WTC11 (cell line): ENCODE data around the gene RHBDD2. TPM values are rescaled to one million over a fixed set of nuclear protein-coding genes. Genes with fewer than 3 reads are reported as not detected.

Source experiments
- AFF4 ChIP-seq: sonication (generic); formaldehyde crosslinking; IDR thresholded peaks from 2 replicates; pipeline ENCODE4 v1.8.1; 2023; ENCODE audit warnings: mild to moderate bottlenecking, missing genetic modification reagents, borderline replicate concordance
- ATF1 ChIP-seq: sonication (generic); formaldehyde crosslinking; IDR thresholded peaks from 2 replicates; pipeline ENCODE4 v1.8.1; 2023; ENCODE audit warnings: mild to moderate bottlenecking, moderate library complexity, missing genetic modification reagents
- FOXJ3 ChIP-seq: sonication (generic); formaldehyde crosslinking; IDR thresholded peaks from 2 replicates; pipeline ENCODE4 v1.9.0; 2021; ENCODE audit warnings: missing genetic modification reagents, mild to moderate bottlenecking, borderline replicate concordance
- FOXP1 ChIP-seq: sonication (generic); formaldehyde crosslinking; IDR thresholded peaks from 2 replicates; pipeline ENCODE4 v1.8.0; 2022; ENCODE audit warnings: missing genetic modification reagents, mild to moderate bottlenecking, moderate library complexity, borderline replicate concordance
- HMGA2 ChIP-seq: fragments of 250-450 bp; sonication (Bioruptor Pico); IDR thresholded peaks from 2 replicates; pipeline ENCODE4 v1.4.0; 2021; ENCODE audit warnings: mild to moderate bottlenecking, moderate library complexity
- IRF1 ChIP-seq: sonication (generic); formaldehyde crosslinking; IDR thresholded peaks from 2 replicates; pipeline ENCODE4 v1.8.0; 2023; ENCODE audit warnings: missing genetic modification reagents
- JUN ChIP-seq: sonication (generic); formaldehyde crosslinking; IDR thresholded peaks from 2 replicates; pipeline ENCODE4 v1.8.0; 2023; ENCODE audit warnings: mild to moderate bottlenecking, missing genetic modification reagents
- MXD4 ChIP-seq: fragments of 250-450 bp; sonication (Bioruptor Pico); IDR thresholded peaks from 2 replicates; pipeline ENCODE4 v1.8.0; 2021; ENCODE audit warnings: mild to moderate bottlenecking, moderate library complexity, borderline replicate concordance
- MYBL2 ChIP-seq: sonication (generic); formaldehyde crosslinking; IDR thresholded peaks from 2 replicates; pipeline ENCODE4 v1.8.1; 2023; ENCODE audit warnings: mild to moderate bottlenecking, moderate library complexity, missing genetic modification reagents
- NR3C1 ChIP-seq: sonication (generic); formaldehyde crosslinking; conservative IDR thresholded peaks from 2 replicates; pipeline ENCODE4 v1.8.1; 2023; ENCODE audit warnings: low read depth, mild to moderate bottlenecking, missing genetic modification reagents
- SMAD3 ChIP-seq: sonication (generic); formaldehyde crosslinking; IDR thresholded peaks from 2 replicates; pipeline ENCODE4 v1.8.0; 2022; ENCODE audit warnings: missing genetic modification reagents, mild to moderate bottlenecking, borderline replicate concordance
- SMAD4 ChIP-seq: sonication (generic); formaldehyde crosslinking; IDR thresholded peaks from 2 replicates; pipeline ENCODE4 v1.8.0; 2022; ENCODE audit warnings: mild to moderate bottlenecking, missing genetic modification reagents
- SP1 ChIP-seq: sonication (generic); formaldehyde crosslinking; conservative IDR thresholded peaks from 2 replicates; pipeline ENCODE4 v1.8.1; 2022; ENCODE audit warnings: missing genetic modification reagents
- TEAD1 ChIP-seq: sonication (generic); formaldehyde crosslinking; IDR thresholded peaks from 2 replicates; pipeline ENCODE4 v1.8.0; 2022; ENCODE audit warnings: mild to moderate bottlenecking, missing genetic modification reagents
- ZNF138 ChIP-seq: sonication (generic); formaldehyde crosslinking; conservative IDR thresholded peaks from 2 replicates; pipeline ENCODE4 v1.8.1; 2022; ENCODE audit warnings: mild to moderate bottlenecking, moderate library complexity, missing genetic modification reagents
- ZNF219 ChIP-seq: sonication (generic); formaldehyde crosslinking; IDR thresholded peaks from 2 replicates; pipeline ENCODE4 v1.8.0; 2023; ENCODE audit warnings: missing genetic modification reagents, mild to moderate bottlenecking, borderline replicate concordance
- ZNF232 ChIP-seq: sonication (generic); formaldehyde crosslinking; IDR thresholded peaks from 2 replicates; pipeline ENCODE4 v1.8.0; 2022; ENCODE audit warnings: mild to moderate bottlenecking, missing genetic modification reagents
- ZNF425 ChIP-seq: fragments of 250-450 bp; sonication (Bioruptor Pico); conservative IDR thresholded peaks from 2 replicates; pipeline ENCODE4 v1.9.0; 2021; ENCODE audit warnings: mild to moderate bottlenecking
- ZNF532 ChIP-seq: fragments of 250-450 bp; sonication (Bioruptor Pico); IDR thresholded peaks from 2 replicates; pipeline ENCODE4 v1.9.0; 2021; ENCODE audit warnings: mild to moderate bottlenecking, borderline replicate concordance
- total RNA-seq: library from RNA; stranded (reverse); gene quantifications from 3 replicates; pipeline ENCODE4 v1.2.3, GENCODE V29; 2021
- TF ChIP-seq, protein P1 (sequence below): fragments of 250-450 bp; sonication (Bioruptor Pico); IDR thresholded peaks from 2 replicates; pipeline ENCODE4 v2.1.2; 2022; ENCODE audit warnings: mild to moderate bottlenecking, moderate library complexity
- TF ChIP-seq, protein P2 (sequence below): sonication (generic); formaldehyde crosslinking; conservative IDR thresholded peaks from 2 replicates; pipeline ENCODE4 v1.8.1; 2022; ENCODE audit warnings: mild to moderate bottlenecking, missing genetic modification reagents
- TF ChIP-seq, protein P3 (sequence below): sonication (generic); formaldehyde crosslinking; conservative IDR thresholded peaks from 2 replicates; pipeline ENCODE4 v1.8.1; 2023; ENCODE audit warnings: mild to moderate bottlenecking, low read depth, missing genetic modification reagents, moderate library complexity

Gene RHBDD2
- total RNA-seq, 1 experiment from 2014 or later: 34.3 TPM

DNA sequence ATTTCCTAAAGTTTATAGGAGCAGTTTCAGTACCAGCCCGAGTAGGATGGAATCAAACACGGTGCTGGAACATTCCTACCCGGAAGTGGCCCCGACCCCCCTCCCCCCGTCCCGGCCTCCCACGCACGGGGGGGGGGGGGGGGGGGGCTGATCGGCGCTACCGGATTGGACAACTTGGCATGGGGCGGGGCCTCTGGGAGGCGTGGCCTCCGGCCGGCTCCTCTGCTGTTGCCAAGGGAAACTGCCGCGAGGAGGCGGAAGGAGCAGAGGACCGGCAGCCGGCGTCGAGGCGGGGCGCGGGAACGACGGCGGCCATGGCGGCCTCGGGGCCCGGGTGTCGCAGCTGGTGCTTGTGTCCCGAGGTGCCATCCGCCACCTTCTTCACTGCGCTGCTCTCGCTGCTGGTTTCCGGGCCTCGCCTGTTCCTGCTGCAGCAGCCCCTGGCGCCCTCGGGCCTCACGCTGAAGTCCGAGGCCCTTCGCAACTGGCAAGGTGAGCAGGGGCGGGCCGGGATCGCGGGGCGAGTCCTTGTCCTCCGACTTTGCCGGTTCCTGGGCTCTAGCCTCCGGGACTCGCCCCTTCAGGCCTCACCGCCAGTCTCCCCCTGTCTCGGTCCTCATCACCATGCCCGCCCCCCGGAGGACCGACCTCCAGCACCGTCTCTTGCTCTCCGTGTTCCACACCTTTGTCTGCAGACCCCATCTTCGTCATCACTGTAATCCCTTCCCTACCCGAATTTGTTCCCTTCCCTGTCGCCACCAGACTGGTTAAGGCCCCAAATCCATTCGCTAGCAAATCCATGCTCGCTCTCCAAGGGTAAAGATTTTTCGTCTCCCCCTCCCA is at the start of gene RHBDD2 (continued):
- TF ChIP-seq SMAD4 (CRISPR knock-in tag) (no peak), ZNF425 (no peak), SP1 (CRISPR knock-in tag) (peak; percentile 59; the same call in 1 of the 2 replicates), ZNF138 (CRISPR knock-in tag) (no peak), FOXJ3 (no peak), MYBL2 (CRISPR knock-in tag) (no peak; the same call in 1 of the 2 replicates), FOXP1 (peak; percentile 91), ZNF219 (no peak), SMAD3 (peak; percentile 62; the same call in 1 of the 2 replicates), HMGA2 (CRISPR knock-in tag) (no peak), ZNF232 (CRISPR knock-in tag) (0 out of 2 replicates have a peak, but pooled peaks have one; percentile 63), NR3C1 (no peak), JUN (CRISPR knock-in tag) (no peak), MXD4 (no peak), ATF1 (peak; percentile 87), ZNF532 (CRISPR knock-in tag) (no peak), IRF1 (CRISPR knock-in tag) (no peak), TEAD1 (CRISPR knock-in tag) (peak; percentile 78), AFF4 (no peak)
- TF ChIP-seq, protein P1, sequence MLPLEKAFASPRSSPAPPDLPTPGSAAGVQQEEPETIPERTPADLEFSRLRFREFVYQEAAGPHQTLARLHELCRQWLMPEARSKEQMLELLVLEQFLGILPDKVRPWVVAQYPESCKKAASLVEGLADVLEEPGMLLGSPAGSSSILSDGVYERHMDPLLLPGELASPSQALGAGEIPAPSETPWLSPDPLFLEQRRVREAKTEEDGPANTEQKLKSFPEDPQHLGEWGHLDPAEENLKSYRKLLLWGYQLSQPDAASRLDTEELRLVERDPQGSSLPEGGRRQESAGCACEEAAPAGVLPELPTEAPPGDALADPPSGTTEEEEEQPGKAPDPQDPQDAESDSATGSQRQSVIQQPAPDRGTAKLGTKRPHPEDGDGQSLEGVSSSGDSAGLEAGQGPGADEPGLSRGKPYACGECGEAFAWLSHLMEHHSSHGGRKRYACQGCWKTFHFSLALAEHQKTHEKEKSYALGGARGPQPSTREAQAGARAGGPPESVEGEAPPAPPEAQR (CRISPR knock-in tag): no peak
- TF ChIP-seq, protein P2, sequence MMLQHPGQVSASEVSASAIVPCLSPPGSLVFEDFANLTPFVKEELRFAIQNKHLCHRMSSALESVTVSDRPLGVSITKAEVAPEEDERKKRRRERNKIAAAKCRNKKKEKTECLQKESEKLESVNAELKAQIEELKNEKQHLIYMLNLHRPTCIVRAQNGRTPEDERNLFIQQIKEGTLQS (CRISPR knock-in tag): no peak
- TF ChIP-seq, protein P3, sequence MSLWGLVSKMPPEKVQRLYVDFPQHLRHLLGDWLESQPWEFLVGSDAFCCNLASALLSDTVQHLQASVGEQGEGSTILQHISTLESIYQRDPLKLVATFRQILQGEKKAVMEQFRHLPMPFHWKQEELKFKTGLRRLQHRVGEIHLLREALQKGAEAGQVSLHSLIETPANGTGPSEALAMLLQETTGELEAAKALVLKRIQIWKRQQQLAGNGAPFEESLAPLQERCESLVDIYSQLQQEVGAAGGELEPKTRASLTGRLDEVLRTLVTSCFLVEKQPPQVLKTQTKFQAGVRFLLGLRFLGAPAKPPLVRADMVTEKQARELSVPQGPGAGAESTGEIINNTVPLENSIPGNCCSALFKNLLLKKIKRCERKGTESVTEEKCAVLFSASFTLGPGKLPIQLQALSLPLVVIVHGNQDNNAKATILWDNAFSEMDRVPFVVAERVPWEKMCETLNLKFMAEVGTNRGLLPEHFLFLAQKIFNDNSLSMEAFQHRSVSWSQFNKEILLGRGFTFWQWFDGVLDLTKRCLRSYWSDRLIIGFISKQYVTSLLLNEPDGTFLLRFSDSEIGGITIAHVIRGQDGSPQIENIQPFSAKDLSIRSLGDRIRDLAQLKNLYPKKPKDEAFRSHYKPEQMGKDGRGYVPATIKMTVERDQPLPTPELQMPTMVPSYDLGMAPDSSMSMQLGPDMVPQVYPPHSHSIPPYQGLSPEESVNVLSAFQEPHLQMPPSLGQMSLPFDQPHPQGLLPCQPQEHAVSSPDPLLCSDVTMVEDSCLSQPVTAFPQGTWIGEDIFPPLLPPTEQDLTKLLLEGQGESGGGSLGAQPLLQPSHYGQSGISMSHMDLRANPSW: no peak
